HG03066 (cell line): ENCODE results near the gene IL12B.
"Not testable (repeated sequence)": the region's sequence is repeated elsewhere in the genome, so short reads cannot be mapped to it uniquely, and the experiment has no call there.

Experiments used
- ATAC-seq: cut with Tn5 transposase; IDR thresholded peaks from one replicate; pipeline ENCODE4 v1.9.1; 2021; ENCODE audit warnings: low read depth; ENCODE audit not compliant: unreplicated experiment

The IL12B gene

DNA sequence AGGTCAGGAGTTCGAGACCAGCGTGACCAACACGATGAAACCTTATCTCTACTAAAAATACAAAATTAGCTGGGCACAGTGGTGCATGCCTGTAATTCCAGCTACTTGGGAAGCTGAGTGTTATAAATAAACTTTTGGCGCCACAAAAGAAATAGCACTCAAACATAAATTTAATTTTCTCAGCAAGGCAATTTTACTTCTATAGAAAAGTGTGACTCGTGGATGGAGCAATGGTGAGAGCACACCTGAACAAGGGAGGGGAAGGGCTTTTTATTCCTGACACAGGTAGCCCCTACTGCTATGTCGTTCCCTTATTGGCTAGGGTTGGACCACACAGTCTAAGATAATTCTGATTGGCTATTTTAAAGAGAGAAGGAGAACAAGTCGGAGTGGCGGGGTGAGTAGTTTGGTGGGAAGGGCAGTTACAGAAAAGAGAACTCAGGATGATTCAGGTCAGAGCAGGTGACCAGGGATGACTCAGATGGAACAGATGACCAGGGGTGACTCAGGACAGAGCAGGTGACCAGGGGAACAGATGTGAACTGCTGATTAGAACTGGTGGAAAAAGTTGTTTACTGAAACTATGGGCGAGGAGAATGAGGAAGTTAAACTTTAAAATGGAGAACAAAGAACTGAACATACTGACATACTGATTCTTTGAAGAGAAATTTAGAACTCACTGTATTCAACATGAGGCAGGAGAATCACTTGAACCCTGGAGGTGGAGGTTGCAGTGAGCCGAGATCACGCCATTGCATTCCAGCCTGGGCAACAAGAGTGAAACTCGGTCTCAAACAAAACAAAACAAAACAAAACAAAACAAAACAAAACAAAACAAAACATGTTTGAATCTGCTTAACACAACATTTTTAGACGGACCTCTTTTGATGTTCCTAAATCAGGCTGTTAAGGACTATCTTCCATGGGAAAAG lies 28.1 kb downstream of the IL12B start:
- not testable (repeated sequence) for ATAC-seq

GRCh38 chr5:159301466-159301865 lies 28.8 kb downstream of the IL12B start:
- no peak for ATAC-seq

GRCh38 chr5:159297300-159297699 lies 33.0 kb downstream of the IL12B start:
- not testable (repeated sequence) for ATAC-seq

DNA sequence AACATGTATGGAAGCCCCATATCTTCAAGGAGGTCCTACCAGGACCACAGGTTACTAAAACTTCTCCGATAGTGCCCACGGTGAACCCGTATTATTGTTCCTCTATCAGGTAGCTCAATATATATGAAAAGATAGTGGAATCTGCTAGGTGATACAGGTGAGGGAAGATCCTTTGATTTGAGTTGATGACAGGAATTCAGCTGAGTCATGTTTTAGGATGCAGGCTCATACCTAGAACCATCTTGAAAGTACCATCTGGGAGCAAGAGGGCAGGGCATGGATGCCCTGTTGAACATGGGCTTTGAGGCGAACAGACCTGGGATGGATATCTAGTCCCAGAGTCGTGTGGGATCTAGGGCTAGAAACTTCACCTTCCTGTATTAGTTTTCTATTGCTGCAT lies 35.4 kb downstream of the IL12B start:
- ATAC-seq: no peak

DNA sequence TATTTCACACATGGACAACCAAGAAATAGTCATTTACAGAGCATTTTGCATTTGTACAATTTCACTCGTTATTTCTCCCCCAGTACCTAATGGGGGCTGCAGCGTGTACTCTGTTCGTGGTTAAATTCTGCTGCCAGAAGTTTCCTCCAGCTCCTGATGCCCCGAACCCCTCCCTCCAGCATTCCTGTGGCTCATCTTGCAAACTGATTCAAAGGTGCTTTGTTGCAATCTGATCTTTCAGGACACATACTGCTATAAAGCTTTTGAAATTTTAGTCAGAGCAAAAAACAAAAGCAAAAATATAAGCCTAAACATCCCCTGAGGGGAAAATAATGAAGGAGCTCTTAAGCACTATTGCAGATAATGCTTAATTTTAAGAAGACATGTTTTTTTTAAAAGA lies 39.5 kb downstream of the IL12B start:
- ATAC-seq: no peak

DNA sequence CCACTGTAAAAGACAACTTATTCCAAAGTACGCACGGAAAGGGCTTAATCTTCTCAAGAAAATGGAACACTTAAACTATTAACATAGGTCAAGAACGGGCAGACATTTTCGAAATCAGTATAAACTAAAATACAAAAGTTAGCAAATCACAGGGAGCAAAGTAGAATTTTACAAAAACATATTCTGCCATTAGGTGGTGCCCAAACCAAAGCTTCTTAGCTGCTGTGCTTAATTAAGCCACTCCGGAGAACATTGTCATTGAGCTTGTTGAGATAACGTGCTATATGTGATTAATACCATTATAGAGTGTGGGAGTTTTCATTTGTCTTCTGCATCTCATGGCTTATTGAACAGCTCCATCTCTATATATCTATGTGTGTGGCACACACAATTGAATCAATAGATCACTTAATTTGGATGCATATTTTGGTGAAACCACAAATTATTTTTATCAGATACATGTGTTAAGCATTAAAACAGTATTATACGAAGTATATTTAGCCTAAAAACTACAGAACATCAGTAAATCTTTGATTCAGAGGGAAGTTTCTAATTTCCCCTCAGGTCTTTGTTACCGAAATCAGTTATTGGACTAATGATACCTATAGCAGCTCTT lies 43.8 kb downstream of the IL12B start:
- ATAC-seq: no peak

- ATAC-seq: no peak
These were observed 55.6 kb downstream of the IL12B start for GRCh38 chr5:159274676-159275075.

- ATAC-seq: no peak
These were observed 56.4 kb downstream of the IL12B start for GRCh38 chr5:159273923-159274322.

DNA sequence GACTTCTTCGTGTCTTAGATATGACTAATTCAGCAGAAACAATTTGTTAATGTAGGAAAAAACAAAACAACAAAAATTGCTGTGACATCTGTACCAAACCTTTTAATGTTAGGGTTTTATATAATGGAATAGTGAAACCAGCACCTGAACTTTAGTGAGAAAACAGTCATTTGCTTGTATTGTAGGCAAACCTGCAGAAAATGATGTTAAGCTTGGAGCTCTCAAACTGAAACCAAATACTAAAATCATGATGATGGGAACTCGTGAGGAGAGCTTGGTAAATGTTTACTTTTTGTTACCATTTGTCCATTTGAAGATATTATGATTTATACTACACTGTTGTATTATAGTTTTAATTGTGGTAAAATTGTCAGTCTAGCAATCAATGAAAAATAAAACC lies 60.6 kb downstream of the IL12B start:
- ATAC-seq: no peak

DNA sequence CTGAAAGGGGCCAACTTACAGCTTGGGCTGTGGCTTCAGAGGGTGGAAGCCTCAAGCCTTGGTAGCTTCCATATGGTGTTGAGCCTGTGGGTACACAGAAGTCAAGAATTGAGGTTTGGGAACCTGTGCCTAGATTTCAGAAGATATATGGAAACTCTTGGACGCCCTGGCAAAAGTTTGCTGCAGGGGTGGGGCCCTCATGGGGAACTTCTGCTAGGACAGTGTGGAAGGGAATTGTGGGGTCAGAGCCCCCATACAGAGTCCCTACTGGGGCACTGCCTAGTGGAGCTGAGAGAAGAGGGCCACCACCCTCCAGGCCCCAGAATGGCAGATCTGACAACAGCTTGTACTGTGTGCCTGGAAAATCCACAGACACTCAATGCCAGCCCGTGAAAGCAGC lies 63.5 kb downstream of the IL12B start:
- not testable (repeated sequence) for ATAC-seq
